ENCODE measurements around the gene CD300LB. TPM values are rescaled to one million over a fixed set of nuclear protein-coding genes. Genes with fewer than 3 reads are reported as not detected.
"Not testable (repeated sequence)": the region's sequence is repeated elsewhere in the genome, so short reads cannot be mapped to it uniquely, and the experiment has no call there.

The CD300LB gene
- total and polyA plus RNA-seq, 9 donors, result 0.04 to 0.35 (median 0.19) TPM

- Histone ChIP-seq H3K27me3 (ENCODE audit: control insufficient read depth, insufficient read depth, low read length) (peaks cover 2% of the 10 kb centered on the region), H3K4me3 (ENCODE audit: low read length) (no peak overlapping the region), H3K9me3 (replicated peaks; ENCODE audit: control insufficient read depth, low read depth, low read length) (no peaks in the 10 kb centered on the region), H3K4me1 (ENCODE audit: control insufficient read depth, insufficient read depth, low read length) (no peaks in the 10 kb centered on the region), H3K27ac (ENCODE audit: low read length) (no peak overlapping the region), H3K36me3 (ENCODE audit: control insufficient read depth, insufficient read depth, low read length) (no peaks in the 10 kb centered on the region)
- WGBS (ENCODE audit: insufficient coverage), result 81% methylated on average over 3 of the region's 5 CpGs
- no peak for DNase-seq
Observed at GRCh38 chr17:74497471-74497870, 33.8 kb downstream of the CD300LB start.

- 36% methylated on average over 9 of the region's 11 CpGs for WGBS (ENCODE audit: insufficient coverage)
- H3K27me3 ChIP-seq (ENCODE audit: control insufficient read depth, insufficient read depth, low read length), result peaks cover 2% of the 10 kb centered on the region
- no peaks in the 10 kb centered on the region for H3K36me3 ChIP-seq (ENCODE audit: control insufficient read depth, insufficient read depth, low read length)
- H3K4me3 ChIP-seq (ENCODE audit: low read length), result no peak overlapping the region
- DNase-seq, result peak; percentile 75
- no peaks in the 10 kb centered on the region for H3K4me1 ChIP-seq (ENCODE audit: control insufficient read depth, insufficient read depth, low read length)
- H3K27ac ChIP-seq (ENCODE audit: low read length), result no peak overlapping the region
- no peaks in the 10 kb centered on the region for H3K9me3 ChIP-seq (replicated peaks; ENCODE audit: control insufficient read depth, low read depth, low read length)
Observed at GRCh38 chr17:74493331-74493833, 37.9 kb downstream of the CD300LB start.

- no CpG with 5 or more reads among the region's 7 CpGs for WGBS (ENCODE audit: insufficient coverage)
Observed at GRCh38 chr17:74491626-74492025, 39.6 kb downstream of the CD300LB start.

GRCh38 chr17:74490716-74491115, 40.6 kb downstream of the CD300LB start:
- no peak for DNase-seq
- Histone ChIP-seq H3K27ac (ENCODE audit: low read length) (no peak overlapping the region), H3K4me1 (ENCODE audit: control insufficient read depth, insufficient read depth, low read length) (no peaks in the 10 kb centered on the region), H3K9me3 (replicated peaks; ENCODE audit: control insufficient read depth, low read depth, low read length) (no peaks in the 10 kb centered on the region), H3K4me3 (ENCODE audit: low read length) (no peak overlapping the region), H3K27me3 (ENCODE audit: control insufficient read depth, insufficient read depth, low read length) (peaks cover 2% of the 10 kb centered on the region), H3K36me3 (ENCODE audit: control insufficient read depth, insufficient read depth, low read length) (no peaks in the 10 kb centered on the region)
- WGBS (ENCODE audit: insufficient coverage), result 73% methylated on average over 5 of the region's 9 CpGs

More at GRCh38 chr17:74491626-74492025, 39.6 kb downstream of the CD300LB start:
- H3K27ac ChIP-seq (ENCODE audit: low read length), result no peak overlapping the region
- H3K4me3 ChIP-seq (ENCODE audit: low read length), result no peak overlapping the region
- H3K4me1 ChIP-seq (ENCODE audit: control insufficient read depth, insufficient read depth, low read length), result no peaks in the 10 kb centered on the region
- DNase-seq, result no peak
- H3K9me3 ChIP-seq (replicated peaks; ENCODE audit: control insufficient read depth, low read depth, low read length), result no peaks in the 10 kb centered on the region
- H3K36me3 ChIP-seq (ENCODE audit: control insufficient read depth, insufficient read depth, low read length), result no peaks in the 10 kb centered on the region
- peaks cover 2% of the 10 kb centered on the region for H3K27me3 ChIP-seq (ENCODE audit: control insufficient read depth, insufficient read depth, low read length)

GRCh38 chr17:74488276-74488675, 43.0 kb downstream of the CD300LB start:
- H3K4me3 ChIP-seq (ENCODE audit: low read length); H3K27ac ChIP-seq (ENCODE audit: low read length); H3K36me3 ChIP-seq (ENCODE audit: control insufficient read depth, insufficient read depth, low read length); H3K4me1 ChIP-seq (ENCODE audit: control insufficient read depth, insufficient read depth, low read length); H3K27me3 ChIP-seq (ENCODE audit: control insufficient read depth, insufficient read depth, low read length); DNase-seq; H3K9me3 ChIP-seq (replicated peaks; ENCODE audit: control insufficient read depth, low read depth, low read length): not testable (repeated sequence)
- WGBS (ENCODE audit: insufficient coverage), result 92% methylated on average over 4 of the region's 4 CpGs

GRCh38 chr17:74485841-74486240, 45.4 kb downstream of the CD300LB start:
- Histone ChIP-seq H3K27me3 (ENCODE audit: control insufficient read depth, insufficient read depth, low read length) (peaks cover 7% of the 10 kb centered on the region), H3K36me3 (ENCODE audit: control insufficient read depth, insufficient read depth, low read length) (no peaks in the 10 kb centered on the region), H3K4me1 (ENCODE audit: control insufficient read depth, insufficient read depth, low read length) (peaks cover 4% of the 10 kb centered on the region), H3K27ac (ENCODE audit: low read length) (no peak overlapping the region), H3K9me3 (replicated peaks; ENCODE audit: control insufficient read depth, low read depth, low read length) (no peaks in the 10 kb centered on the region), H3K4me3 (ENCODE audit: low read length) (no peak overlapping the region)
- no peak for DNase-seq
- 76% methylated on average over 4 of the region's 5 CpGs for WGBS (ENCODE audit: insufficient coverage)

GRCh38 chr17:74485022-74485743, 46.1 kb downstream of the CD300LB start:
- WGBS (ENCODE audit: insufficient coverage), result 40% methylated on average over 5 of the region's 9 CpGs
- peaks cover 7% of the 10 kb centered on the region for H3K27me3 ChIP-seq (ENCODE audit: control insufficient read depth, insufficient read depth, low read length)
- H3K4me1 ChIP-seq (ENCODE audit: control insufficient read depth, insufficient read depth, low read length), result peaks cover 4% of the 10 kb centered on the region
- DNase-seq, result peak; percentile 39
- H3K36me3 ChIP-seq (ENCODE audit: control insufficient read depth, insufficient read depth, low read length), result no peaks in the 10 kb centered on the region
- H3K4me3 ChIP-seq (ENCODE audit: low read length), result no peak overlapping the region
- H3K9me3 ChIP-seq (replicated peaks; ENCODE audit: control insufficient read depth, low read depth, low read length), result no peaks in the 10 kb centered on the region
- H3K27ac ChIP-seq (ENCODE audit: low read length), result no peak overlapping the region

GRCh38 chr17:74484066-74484465, 47.2 kb downstream of the CD300LB start:
- no peak for DNase-seq
- Histone ChIP-seq H3K9me3 (replicated peaks; ENCODE audit: control insufficient read depth, low read depth, low read length) (no peaks in the 10 kb centered on the region), H3K27ac (ENCODE audit: low read length) (no peak overlapping the region), H3K27me3 (ENCODE audit: control insufficient read depth, insufficient read depth, low read length) (peaks cover 7% of the 10 kb centered on the region), H3K4me3 (ENCODE audit: low read length) (no peak overlapping the region), H3K4me1 (ENCODE audit: control insufficient read depth, insufficient read depth, low read length) (peaks cover 4% of the 10 kb centered on the region), H3K36me3 (ENCODE audit: control insufficient read depth, insufficient read depth, low read length) (no peaks in the 10 kb centered on the region)
- WGBS (ENCODE audit: insufficient coverage), result 21% methylated on average over 6 of the region's 9 CpGs

GRCh38 chr17:74481621-74482020, 49.7 kb downstream of the CD300LB start:
- Histone ChIP-seq H3K27ac (ENCODE audit: low read length) (no peak overlapping the region), H3K36me3 (ENCODE audit: control insufficient read depth, insufficient read depth, low read length) (no peaks in the 10 kb centered on the region), H3K9me3 (replicated peaks; ENCODE audit: control insufficient read depth, low read depth, low read length) (no peaks in the 10 kb centered on the region), H3K4me1 (ENCODE audit: control insufficient read depth, insufficient read depth, low read length) (peaks cover 9% of the 10 kb centered on the region), H3K27me3 (ENCODE audit: control insufficient read depth, insufficient read depth, low read length) (peaks cover 9% of the 10 kb centered on the region), H3K4me3 (ENCODE audit: low read length) (no peak overlapping the region)
- DNase-seq, result no peak
- WGBS (ENCODE audit: insufficient coverage), result 82% methylated on average over 7 of the region's 7 CpGs

GRCh38 chr17:74480290-74480689, 51.0 kb downstream of the CD300LB start:
- peaks cover 8% of the 10 kb centered on the region for H3K4me1 ChIP-seq (ENCODE audit: control insufficient read depth, insufficient read depth, low read length)
- no peak overlapping the region for H3K27ac ChIP-seq (ENCODE audit: low read length)
- 68% methylated on average over 8 of the region's 8 CpGs for WGBS (ENCODE audit: insufficient coverage)
- peaks cover 5% of the 10 kb centered on the region for H3K9me3 ChIP-seq (replicated peaks; ENCODE audit: control insufficient read depth, low read depth, low read length)
- H3K27me3 ChIP-seq (ENCODE audit: control insufficient read depth, insufficient read depth, low read length), result peaks cover 12% of the 10 kb centered on the region
- H3K36me3 ChIP-seq (ENCODE audit: control insufficient read depth, insufficient read depth, low read length), result no peaks in the 10 kb centered on the region
- DNase-seq, result no peak
- H3K4me3 ChIP-seq (ENCODE audit: low read length), result no peak overlapping the region
